Measurements from ENCODE around the gene KLF2.

DNA sequence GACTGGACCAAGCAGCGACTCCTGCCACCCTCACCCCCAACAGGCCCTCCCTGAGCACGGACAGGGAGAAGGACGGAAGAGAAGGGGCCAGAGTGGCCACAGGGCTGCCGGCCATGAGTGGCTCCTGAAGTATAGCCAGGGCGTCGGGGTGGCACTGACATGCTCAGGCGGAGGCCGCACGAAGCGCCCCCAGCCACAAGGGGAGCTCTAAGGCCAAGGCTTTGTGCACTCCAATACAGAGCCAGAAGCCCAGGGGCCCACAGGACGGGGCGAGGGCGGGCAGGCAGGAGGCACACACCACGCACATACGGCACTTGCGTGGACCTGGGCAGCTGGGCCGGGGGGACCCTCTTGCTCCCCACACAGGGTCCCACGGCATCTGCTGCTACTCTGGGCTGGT is 52.0 kb downstream of the KLF2 start:
- no peak for TF ChIP-seq POLR2AphosphoS5 (IDR thresholded peaks at IDR 0.05)
- TF ChIP-seq, protein P1, sequence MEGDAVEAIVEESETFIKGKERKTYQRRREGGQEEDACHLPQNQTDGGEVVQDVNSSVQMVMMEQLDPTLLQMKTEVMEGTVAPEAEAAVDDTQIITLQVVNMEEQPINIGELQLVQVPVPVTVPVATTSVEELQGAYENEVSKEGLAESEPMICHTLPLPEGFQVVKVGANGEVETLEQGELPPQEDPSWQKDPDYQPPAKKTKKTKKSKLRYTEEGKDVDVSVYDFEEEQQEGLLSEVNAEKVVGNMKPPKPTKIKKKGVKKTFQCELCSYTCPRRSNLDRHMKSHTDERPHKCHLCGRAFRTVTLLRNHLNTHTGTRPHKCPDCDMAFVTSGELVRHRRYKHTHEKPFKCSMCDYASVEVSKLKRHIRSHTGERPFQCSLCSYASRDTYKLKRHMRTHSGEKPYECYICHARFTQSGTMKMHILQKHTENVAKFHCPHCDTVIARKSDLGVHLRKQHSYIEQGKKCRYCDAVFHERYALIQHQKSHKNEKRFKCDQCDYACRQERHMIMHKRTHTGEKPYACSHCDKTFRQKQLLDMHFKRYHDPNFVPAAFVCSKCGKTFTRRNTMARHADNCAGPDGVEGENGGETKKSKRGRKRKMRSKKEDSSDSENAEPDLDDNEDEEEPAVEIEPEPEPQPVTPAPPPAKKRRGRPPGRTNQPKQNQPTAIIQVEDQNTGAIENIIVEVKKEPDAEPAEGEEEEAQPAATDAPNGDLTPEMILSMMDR (IDR thresholded peaks at IDR 0.05) = peak in 2 of 7 experiments; percentile 13 to 17
- no peak for TF ChIP-seq POLR2A (IDR thresholded peaks at IDR 0.05)

Measured in stomach (tissue), 4 donors.